GM19035 (cell line): ENCODE measurements around the gene RPP25L.

Source experiments
- ATAC-seq: cut with Tn5 transposase; IDR thresholded peaks from one replicate; pipeline ENCODE4 v1.9.1; 2021; ENCODE audit not compliant: unreplicated experiment

RPP25L gene

DNA sequence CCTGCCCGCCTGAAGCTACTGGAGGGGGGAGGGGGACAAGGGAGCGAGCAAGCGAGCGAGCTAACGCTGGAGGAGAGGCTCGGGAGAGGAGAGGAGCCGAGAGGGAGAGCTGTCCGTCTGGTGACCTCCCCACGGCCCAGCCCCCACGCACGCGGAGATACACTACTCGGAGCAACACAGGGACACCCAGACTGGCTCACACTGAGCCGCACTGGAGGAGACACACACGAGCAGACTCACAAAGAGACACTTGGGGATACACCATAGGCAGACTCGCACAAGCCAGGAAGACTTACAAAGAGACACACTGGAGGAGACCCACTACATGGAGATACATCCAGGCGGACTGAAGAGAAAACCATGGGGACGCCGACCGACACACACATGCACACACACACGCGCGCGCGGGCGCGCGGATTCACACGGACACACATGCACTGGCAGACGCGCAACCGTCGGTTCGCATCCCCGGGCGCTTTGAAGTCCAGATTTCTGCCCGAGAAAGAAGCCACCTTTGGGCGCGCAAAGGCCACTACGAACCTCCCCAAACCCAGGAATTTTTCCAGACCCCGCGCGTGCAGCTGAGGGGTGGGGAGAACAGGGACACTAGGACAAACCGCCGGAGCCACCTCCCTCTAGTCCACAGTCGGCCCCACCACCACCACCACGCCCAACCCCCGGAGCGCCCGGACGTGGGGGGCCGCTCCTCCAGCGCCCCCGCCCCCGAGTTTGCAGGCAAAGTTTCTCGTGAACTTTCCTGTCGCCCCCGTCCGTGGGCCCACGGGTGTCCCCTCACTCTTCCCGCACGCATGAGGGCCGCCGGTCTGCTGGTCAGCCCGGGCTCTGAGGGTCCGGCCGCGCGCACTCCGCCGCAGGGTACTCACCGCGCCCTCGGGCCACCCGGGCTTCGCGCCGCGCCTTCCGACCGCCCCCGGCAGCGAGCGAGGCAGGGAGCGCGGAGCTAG, 22.9 kb downstream of the RPP25L start:
- ATAC-seq, result no peak

DNA sequence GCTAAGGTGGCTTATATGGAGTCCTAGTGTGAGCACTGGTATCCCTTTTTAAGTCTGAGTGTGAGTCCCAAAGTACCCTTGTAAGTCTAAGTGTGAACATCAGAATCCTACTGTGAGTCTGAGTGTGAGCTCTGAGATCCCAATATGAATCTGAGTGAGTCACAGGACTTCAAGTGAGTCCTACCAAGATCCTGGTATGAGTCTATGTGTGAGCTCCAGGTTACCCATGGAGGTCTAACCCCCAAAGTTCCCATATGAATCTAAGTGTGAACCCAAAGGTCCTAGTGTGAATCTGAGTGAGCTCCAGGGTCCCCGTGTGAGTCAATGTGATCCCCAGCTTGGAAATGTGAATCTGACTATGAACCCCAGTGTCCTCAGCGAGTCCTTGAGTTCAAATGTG, 24.6 kb downstream of the RPP25L start:
- no peak for ATAC-seq

- no peak for ATAC-seq
Observed at GRCh38 chr9:34585946-34586669, 25.8 kb downstream of the RPP25L start.

- ATAC-seq, result no peak
Observed at GRCh38 chr9:34584970-34585369, 26.9 kb downstream of the RPP25L start.

GRCh38 chr9:34582787-34583186, 29.1 kb downstream of the RPP25L start:
- no peak for ATAC-seq

GRCh38 chr9:34581318-34581717, 30.6 kb downstream of the RPP25L start:
- ATAC-seq, result no peak

GRCh38 chr9:34580358-34580757, 31.5 kb downstream of the RPP25L start:
- no peak for ATAC-seq

DNA sequence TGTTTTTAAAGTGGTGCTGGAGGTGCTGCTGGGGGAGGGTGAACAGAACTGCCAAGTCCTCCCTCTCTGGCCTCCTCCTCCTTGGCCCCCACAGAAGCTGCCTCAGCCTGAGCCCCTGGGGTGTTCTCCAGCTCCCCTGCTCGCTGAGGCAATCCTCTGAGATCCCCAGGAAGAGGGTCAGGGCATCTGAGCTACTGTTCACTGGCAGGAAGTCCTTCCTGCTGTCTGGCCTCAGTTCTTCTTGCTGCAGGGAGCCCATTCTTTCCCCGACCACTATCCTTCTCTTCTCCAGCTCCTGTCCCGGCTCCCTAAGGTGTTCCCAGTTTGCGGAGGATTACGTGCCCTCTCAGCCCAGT, 32.1 kb downstream of the RPP25L start:
- no peak for ATAC-seq

- ATAC-seq, result no peak
Observed at GRCh38 chr9:34579104-34579807, 32.6 kb downstream of the RPP25L start.

DNA sequence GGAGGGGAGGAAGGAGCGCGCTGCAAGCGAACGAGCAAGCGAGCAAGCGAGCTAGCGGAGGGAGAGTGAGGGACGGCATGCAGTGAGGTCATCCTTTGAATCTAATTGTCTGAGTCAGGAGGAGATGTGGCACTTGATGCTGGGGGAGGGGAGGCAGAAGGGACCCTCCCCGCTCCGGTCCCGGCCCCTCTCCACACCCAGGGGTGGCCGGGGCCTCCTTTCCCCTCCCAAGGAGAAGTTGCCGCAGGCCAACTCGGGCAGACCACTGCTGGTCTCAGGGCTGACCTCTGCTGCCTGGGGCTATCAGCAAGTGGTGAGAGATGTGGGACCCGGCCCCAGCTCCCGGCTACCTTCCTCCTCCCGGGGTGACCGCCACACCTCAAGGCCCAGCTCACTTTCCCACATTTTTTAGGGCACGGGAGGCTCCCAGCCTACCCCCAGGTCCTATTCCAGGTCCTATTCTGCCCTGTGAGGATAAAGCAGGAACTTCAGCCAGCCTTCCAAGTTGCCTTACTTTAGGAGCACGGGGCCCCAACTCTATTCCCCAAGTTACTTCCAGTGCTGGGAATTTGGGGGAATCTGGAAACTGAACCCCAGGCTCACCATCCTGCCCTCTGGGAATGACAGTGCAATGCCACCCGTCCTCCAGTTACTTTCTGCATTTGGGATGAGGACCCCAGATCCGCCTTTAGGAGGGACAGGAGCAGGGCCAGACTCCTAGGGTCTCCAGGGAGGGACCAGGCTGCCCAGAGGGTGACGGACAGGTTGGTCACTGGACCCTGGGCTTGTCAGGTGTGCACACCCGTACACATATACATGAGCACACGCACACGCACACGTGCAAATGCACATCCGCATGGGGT, 33.4 kb downstream of the RPP25L start:
- ATAC-seq, result no peak

GRCh38 chr9:34577400-34578240, 34.3 kb downstream of the RPP25L start:
- ATAC-seq, result no peak

- ATAC-seq, result no peak
Observed at GRCh38 chr9:34576597-34577399, 35.1 kb downstream of the RPP25L start.

DNA sequence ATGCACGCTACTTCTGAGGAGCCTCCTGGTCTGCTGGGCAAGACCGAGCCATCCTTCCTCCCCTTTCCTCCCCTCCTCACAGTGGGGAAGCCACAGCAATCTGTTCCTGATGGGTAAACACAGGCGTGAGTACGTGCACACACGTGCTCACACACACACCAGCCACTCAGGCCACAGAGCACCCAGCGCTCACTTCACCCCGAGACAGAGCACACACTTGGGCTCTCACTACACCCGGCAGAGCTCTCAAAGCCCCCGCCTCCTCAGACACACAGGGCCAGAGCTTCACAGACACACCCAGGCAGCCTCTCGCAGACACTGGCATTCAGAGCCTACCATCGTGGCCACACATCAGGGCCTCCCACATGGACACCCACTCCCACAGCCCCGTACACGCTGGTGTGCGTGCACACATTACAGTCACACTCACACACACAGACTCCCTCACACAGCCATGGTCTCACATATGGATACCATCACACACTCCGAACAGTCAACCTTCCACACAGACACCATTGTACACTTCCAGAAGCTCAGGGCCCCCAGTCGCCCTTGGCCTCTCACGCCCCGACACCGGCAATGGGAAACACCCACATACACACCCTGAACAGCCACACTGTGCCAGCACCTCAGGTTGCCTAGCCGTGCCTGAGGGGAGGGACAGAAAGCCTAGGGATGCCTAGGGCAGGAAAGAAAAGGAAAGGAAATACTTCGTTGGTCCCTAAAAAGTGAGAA, 35.9 kb downstream of the RPP25L start:
- ATAC-seq, result no peak

DNA sequence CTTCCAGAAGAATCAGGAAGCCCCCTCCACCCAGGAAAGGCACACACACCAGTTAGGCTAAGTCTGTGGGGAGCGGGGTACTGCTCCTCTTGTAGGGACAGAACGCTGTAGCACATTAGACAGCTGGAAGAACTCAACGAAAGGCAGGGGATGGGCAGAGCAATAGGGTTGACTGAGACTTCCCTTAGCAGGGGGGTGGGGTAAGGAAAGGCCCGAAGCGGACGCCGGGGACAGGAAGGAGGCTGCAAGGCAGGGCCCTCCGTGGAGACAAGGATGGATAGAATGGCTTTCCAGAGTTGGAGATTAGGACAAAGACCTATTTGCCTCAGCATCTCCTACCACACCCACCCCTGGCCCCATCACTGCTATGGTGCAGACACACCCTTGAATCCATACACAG, 36.7 kb downstream of the RPP25L start:
- no peak for ATAC-seq

DNA sequence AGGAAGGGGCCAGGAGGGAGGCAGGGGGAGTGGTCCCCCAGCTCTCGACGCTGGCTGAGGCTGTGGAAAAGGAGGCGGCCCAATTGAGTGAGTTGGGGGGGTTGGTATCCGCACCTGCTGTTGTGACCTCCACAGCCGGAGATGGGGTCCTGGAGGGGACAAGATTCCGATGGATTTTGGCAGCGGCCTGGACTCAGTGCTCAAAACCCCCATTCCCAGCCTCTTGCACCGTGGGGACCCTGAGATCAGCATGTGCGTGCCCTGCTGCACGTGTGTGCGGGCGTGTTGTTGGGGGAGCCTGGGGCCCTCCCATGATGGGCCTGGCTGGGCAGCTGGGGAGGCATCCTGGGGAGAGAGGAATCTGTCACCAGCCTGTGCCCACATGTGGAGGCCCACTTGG, 37.3 kb downstream of the RPP25L start:
- no peak for ATAC-seq

- ATAC-seq, result no peak
Observed at GRCh38 chr9:34573599-34574325, 38.1 kb downstream of the RPP25L start.

GRCh38 chr9:34572628-34573027, 39.3 kb downstream of the RPP25L start:
- ATAC-seq, result no peak

DNA sequence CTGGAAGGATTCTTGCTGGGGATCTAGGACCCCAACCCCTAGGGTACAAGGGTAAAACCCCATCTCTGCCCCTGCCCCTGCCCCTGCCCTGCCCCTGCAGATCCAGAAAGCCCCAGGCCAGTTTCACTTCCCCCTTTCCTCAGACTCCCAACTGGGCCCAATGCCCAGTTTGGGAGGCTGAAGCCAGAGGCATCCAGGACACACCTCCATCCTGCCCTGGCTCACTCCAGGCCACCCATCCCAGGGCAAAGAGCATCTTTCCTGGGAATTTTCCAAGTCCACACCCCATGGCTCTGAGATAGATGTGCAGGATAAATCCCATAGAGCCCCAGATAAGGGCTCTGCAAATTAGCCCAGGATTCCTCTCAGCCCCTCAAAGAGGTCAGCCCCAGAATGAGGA, 39.8 kb downstream of the RPP25L start:
- ATAC-seq, result no peak
